Amniotic stem cell (primary cell): ENCODE results near the gene CNN3.
"Not testable (repeated sequence)": the region's sequence is repeated elsewhere in the genome, so short reads cannot be mapped to it uniquely, and the experiment has no call there.

Source experiments
- DNase-seq: peaks from one replicate; lab custom pipeline; 2025; lab: John Stamatoyannopoulos, UW

Gene CNN3

GRCh38 chr1:94949681-94950661 lies 23.1 kb upstream of the CNN3 start:
- DNase-seq, result peak; percentile 50

- peak; percentile 44 for DNase-seq
Measured at GRCh38 chr1:94947437-94947836, 20.5 kb upstream of the CNN3 start.

- no peak for DNase-seq
Measured at GRCh38 chr1:94946886-94947285, 20.0 kb upstream of the CNN3 start.

GRCh38 chr1:94942171-94943128 lies 15.5 kb upstream of the CNN3 start:
- no peak for DNase-seq

- DNase-seq, result not testable (repeated sequence)
Measured at GRCh38 chr1:94941480-94941879, 14.6 kb upstream of the CNN3 start.

GRCh38 chr1:94940738-94941137 lies 13.8 kb upstream of the CNN3 start:
- no peak for DNase-seq

GRCh38 chr1:94937820-94938219 lies 10.9 kb upstream of the CNN3 start:
- DNase-seq, result no peak

- DNase-seq, result no peak
Measured at GRCh38 chr1:94936861-94937620, 10.1 kb upstream of the CNN3 start.

GRCh38 chr1:94935476-94935875 lies 8.6 kb upstream of the CNN3 start:
- no peak for DNase-seq

GRCh38 chr1:94935034-94935433 lies 8.1 kb upstream of the CNN3 start:
- DNase-seq, result no peak

GRCh38 chr1:94934551-94934950 lies 7.6 kb upstream of the CNN3 start:
- DNase-seq, result no peak

GRCh38 chr1:94931254-94931841 lies 4.4 kb upstream of the CNN3 start:
- no peak for DNase-seq

- DNase-seq, result no peak
Measured at GRCh38 chr1:94929351-94930217, 2.7 kb upstream of the CNN3 start.

- DNase-seq, result no peak
Measured at GRCh38 chr1:94928293-94928939, 1.5 kb upstream of the CNN3 start.

- no peak for DNase-seq
Measured at GRCh38 chr1:94927405-94928175, 680 bp upstream of the CNN3 start.

GRCh38 chr1:94926126-94926914 lies 590 bp downstream of the CNN3 start:
- no peak for DNase-seq

- peak; percentile 81 for DNase-seq
Measured at GRCh38 chr1:94925561-94926125, 1.3 kb downstream of the CNN3 start.

- DNase-seq, result no peak
Measured at GRCh38 chr1:94925004-94925403, 1.9 kb downstream of the CNN3 start.
